ENCODE measurements around the gene BNC2. TPM values are rescaled to one million over a fixed set of nuclear protein-coding genes. Genes with fewer than 3 reads are reported as not detected.

Gene BNC2
- total RNA-seq, 1 experiment from 2014 or later = 43.6 TPM

DNA sequence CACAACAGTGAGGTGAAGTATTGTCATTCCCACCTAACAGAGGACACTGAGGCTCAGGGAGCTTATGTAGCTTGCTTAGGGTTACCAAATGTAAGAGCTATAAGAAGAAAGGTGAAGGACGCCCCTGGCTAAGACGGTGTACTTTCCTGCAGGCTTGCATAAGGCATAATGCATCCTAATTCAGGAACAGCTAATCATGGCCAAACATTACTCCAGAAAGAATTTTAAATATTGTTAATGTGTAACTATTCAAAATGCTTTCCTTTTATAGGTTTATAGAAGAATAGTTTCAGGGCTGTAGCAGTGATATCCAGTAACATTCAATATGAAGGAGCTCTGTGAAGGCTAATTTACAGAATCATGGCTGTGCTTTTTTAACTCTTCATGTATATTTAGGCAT lies 479.1 kb downstream of the BNC2 start:
- Histone ChIP-seq H3K27ac (ENCODE audit: insufficient read length, low read depth, low read length) (no peak overlapping the region), H3T11ph (ENCODE audit: low read length) (no peak overlapping the region), H3K9ac (ENCODE audit: extremely low read depth, insufficient read length, low read length) (no peak overlapping the region), H3K9me3 (ENCODE audit: control insufficient read depth, low read depth, low read length) (no peaks in the 10 kb centered on the region), H4K5ac (ENCODE audit: insufficient read length, low read depth, low read length) (no peak overlapping the region), H3K27me3 (ENCODE audit: insufficient read depth, low read length) (no peaks in the 10 kb centered on the region), H3K4me2 (ENCODE audit: insufficient read depth, insufficient read length, low read length) (no peak overlapping the region), H4K8ac (replicated peaks; ENCODE audit: insufficient read length, low read depth, low read length) (no peak overlapping the region), H3K4ac (ENCODE audit: low read depth, low read length) (no peak overlapping the region), H4K91ac (ENCODE audit: insufficient read length, low read depth, low read length) (no peak overlapping the region), H3K23ac (ENCODE audit: insufficient read length, low read depth, low read length) (no peak overlapping the region), H3K4me1 (ENCODE audit: insufficient read depth, low read length) (no peaks in the 10 kb centered on the region), H3K14ac (ENCODE audit: insufficient read depth, low read length) (no peak overlapping the region), H3K79me2 (ENCODE audit: insufficient read depth, low read length) (no peaks in the 10 kb centered on the region), H2BK5ac (ENCODE audit: insufficient read length, low read length) (no peak overlapping the region), H2BK20ac (ENCODE audit: low read depth, low read length, poor library complexity, severe bottlenecking) (no peak overlapping the region), H2AFZ (ENCODE audit: low read length) (no peak overlapping the region), H2BK12ac (ENCODE audit: insufficient read length, low read depth, low read length) (no peak overlapping the region), H3K23me2 (ENCODE audit: insufficient read length, low read depth, low read length, poor library complexity, severe bottlenecking) (no peaks in the 10 kb centered on the region), H2AK5ac (ENCODE audit: insufficient read length, low read length) (no peak overlapping the region), H2BK15ac (ENCODE audit: low read depth, low read length) (no peak overlapping the region), H3K79me1 (ENCODE audit: insufficient read depth, low read depth, low read length, poor library complexity, severe bottlenecking) (no peaks in the 10 kb centered on the region), H2BK120ac (ENCODE audit: low read depth, low read length, poor library complexity, severe bottlenecking) (no peak overlapping the region), H3K56ac (ENCODE audit: insufficient read length, low read depth, low read length) (no peak overlapping the region), H4K20me1 (ENCODE audit: control insufficient read depth, insufficient read depth, insufficient read length) (no peaks in the 10 kb centered on the region), H3K18ac (ENCODE audit: insufficient read length, low read depth, low read length) (no peak overlapping the region)
- peaks cover 0 to 8% (median 5%) of the 10 kb centered on the region in 3 experiments; a peak in 3 of 7 replicates for H3K36me3 Mint-ChIP-seq (ENCODE audit: insufficient read depth in 1 of 3, low read depth in 3 of 3)
- 0 out of 4 replicates have a peak, but pooled peaks cover 0 to 4% of the 10 kb centered on the region in 2 experiments for H3K4me1 Mint-ChIP-seq
- peaks cover 0 to 6% of the 10 kb centered on the region in 2 experiments; a peak in 1 of 5 replicates for H3K9me3 Mint-ChIP-seq
- H3K27me3 Mint-ChIP-seq (ENCODE audit: low read depth) = no peaks in the 10 kb centered on the region
- WGBS (ENCODE audit: extremely low coverage, insufficient read length, low lambda C conversion rate) = no CpG with 5 or more reads among the region's 2 CpGs
- TF ChIP-seq, protein P1, sequence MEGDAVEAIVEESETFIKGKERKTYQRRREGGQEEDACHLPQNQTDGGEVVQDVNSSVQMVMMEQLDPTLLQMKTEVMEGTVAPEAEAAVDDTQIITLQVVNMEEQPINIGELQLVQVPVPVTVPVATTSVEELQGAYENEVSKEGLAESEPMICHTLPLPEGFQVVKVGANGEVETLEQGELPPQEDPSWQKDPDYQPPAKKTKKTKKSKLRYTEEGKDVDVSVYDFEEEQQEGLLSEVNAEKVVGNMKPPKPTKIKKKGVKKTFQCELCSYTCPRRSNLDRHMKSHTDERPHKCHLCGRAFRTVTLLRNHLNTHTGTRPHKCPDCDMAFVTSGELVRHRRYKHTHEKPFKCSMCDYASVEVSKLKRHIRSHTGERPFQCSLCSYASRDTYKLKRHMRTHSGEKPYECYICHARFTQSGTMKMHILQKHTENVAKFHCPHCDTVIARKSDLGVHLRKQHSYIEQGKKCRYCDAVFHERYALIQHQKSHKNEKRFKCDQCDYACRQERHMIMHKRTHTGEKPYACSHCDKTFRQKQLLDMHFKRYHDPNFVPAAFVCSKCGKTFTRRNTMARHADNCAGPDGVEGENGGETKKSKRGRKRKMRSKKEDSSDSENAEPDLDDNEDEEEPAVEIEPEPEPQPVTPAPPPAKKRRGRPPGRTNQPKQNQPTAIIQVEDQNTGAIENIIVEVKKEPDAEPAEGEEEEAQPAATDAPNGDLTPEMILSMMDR (conservative IDR thresholded peaks at IDR 0.05) = no peak
- DNase-seq = no peak
- no peak overlapping the region for H3K4me3 Mint-ChIP-seq
- no peak overlapping the region for H3K27ac Mint-ChIP-seq

All from H9 (cell line).